ENCODE measurements around the gene AHRR.
"Not testable (repeated sequence)": the region's sequence is repeated elsewhere in the genome, so short reads cannot be mapped to it uniquely, and the experiment has no call there.

Gene AHRR

DNA sequence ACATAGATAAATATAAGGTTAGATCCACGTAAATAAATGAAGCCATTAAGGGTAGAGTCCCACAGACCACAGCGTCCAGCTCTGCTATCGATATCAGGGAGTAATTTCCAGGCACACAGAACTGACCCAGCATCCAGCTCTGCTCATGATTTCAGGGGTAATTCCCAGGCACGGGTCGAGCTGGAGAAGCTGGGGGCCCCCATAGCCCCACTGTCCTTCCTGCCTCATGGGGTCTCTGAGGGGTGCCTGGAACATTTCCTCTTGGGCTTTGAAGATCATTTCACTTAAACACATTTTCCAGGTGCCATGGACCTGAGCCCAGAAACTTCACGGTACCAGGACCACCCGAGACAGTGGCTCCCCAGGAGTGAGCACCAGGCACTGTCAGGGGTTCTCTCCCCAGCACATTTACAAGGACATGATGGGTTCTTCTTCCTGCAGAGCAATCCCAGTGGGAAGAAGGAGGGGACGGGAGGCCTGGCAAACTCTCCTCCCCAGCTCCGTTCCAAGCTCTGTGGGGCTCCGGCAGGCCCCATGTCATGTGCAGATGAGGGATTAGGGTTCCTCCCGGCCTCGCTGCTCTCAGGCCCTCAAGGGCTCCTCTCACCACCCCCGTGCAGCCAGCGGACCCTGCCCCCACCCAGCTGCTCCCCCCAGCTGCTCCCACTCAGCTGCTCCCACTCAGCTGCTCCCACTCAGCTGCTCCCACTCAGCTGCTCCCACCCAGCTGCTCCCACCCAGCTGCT is 23.4 kb upstream of the AHRR start:
- CTCF ChIA-PET = interaction anchor here (1.3 kb wide), 1 partner anchor 15 kb away, joined by 3 read pairs; no protein-coding TSS in a partner anchor
- DNase-seq (ENCODE audit: extremely low spot score); POLR2A ChIA-PET: not testable (repeated sequence)

DNA sequence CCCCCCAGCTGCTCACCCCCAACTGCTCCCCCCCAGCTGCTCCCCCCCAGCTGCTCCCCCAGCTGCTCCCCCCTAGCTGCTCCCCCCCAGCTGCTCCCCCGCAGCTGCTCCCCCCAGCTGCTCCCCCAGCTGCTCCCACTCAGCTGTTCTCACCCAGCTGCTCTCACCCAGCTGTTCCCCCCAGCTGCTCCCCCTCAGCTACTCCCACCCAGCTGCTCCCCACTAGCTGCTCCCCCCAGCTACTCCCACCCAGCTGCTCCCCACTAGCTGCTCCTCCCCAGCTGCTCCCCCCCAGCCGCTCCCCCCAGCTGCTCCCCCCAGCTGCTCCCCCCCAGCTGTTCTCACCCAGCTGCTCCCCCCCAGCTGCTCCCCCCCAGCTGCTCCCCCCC is 22.8 kb upstream of the AHRR start:
- TF ChIP-seq CTCF (IDR thresholded peaks at IDR 0.05; ENCODE audit: control extremely low read depth, extremely low read depth, low read depth, missing control alignments) = no peak
- POLR2A ChIA-PET = no interaction called here
- CTCF ChIA-PET = interaction anchor here (1.3 kb wide), 1 partner anchor 16 kb away, joined by 3 read pairs; no protein-coding TSS in a partner anchor

GRCh38 chr5:299921-300320 is 21.6 kb upstream of the AHRR start:
- DNase-seq (ENCODE audit: extremely low spot score); POLR2A ChIA-PET: not testable (repeated sequence)
- CTCF ChIA-PET = interaction anchor here (0.8 kb wide), 1 partner anchor 17 kb away, joined by 4 read pairs; no protein-coding TSS in a partner anchor

More for the DNA sequence above, 22.8 kb upstream of the AHRR start:
- DNase-seq (ENCODE audit: extremely low spot score) = no peak

- POLR2A ChIA-PET; CTCF ChIA-PET; DNase-seq (ENCODE audit: extremely low spot score): not testable (repeated sequence)
Observed at GRCh38 chr5:300691-301435, 20.7 kb upstream of the AHRR start.

DNA sequence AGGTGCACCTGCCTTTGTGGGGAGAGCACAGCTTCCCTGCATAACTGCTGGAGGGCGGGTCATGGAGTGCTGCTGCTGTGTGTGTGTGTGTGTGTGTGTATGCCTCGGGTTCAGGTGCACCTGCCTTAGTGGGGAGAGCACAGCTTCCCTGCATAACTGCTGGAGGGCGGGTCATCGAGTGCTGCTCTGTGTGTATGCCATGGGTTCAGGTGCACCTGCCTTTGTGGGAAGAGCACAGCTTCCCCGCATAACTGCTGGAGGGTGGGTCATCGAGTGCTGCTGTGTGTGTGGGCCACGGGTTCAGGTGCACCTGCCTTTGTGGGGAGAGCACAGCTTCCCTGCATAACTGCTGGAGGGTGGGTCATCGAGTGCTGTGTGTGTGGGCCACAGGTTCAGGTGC is 19.1 kb upstream of the AHRR start:
- CTCF ChIA-PET; POLR2A ChIA-PET; DNase-seq (ENCODE audit: extremely low spot score): not testable (repeated sequence)

- DNase-seq (ENCODE audit: extremely low spot score) = no peak
- CTCF ChIA-PET = interaction anchor here (0.7 kb wide), 1 partner anchor 143 kb away, joined by 3 read pairs; no protein-coding TSS in a partner anchor
- no peak for TF ChIP-seq CTCF (IDR thresholded peaks at IDR 0.05; ENCODE audit: control extremely low read depth, extremely low read depth, low read depth, missing control alignments)
- POLR2A ChIA-PET = no interaction called here
Observed at GRCh38 chr5:302966-303365, 18.5 kb upstream of the AHRR start.

- CTCF ChIA-PET = interaction anchor here (0.7 kb wide), 1 partner anchor 143 kb away, joined by 3 read pairs; no protein-coding TSS in a partner anchor
- DNase-seq (ENCODE audit: extremely low spot score); POLR2A ChIA-PET: not testable (repeated sequence)
Observed at GRCh38 chr5:303741-304140, 17.8 kb upstream of the AHRR start.

DNA sequence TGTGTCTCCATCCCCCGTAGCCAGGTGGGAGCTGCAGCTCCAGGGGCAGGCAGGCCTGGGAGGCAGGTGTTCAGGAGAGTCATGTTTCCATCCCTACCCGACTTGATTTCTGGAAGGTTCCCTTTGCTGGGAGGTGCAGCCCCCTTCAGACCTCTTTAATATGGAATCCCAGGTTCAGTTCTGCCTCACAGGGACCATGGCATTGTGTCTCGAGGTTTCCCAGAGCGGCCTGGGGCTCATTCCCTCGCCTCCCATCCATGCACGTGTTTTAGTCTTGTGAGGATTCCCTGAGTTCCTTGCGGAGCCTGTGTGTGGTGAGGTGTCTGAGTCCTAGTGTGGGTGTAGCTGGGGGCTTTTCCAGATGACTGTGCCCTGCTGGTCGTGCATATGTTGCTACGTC is 16.5 kb upstream of the AHRR start:
- POLR2A ChIA-PET = no interaction called here
- CTCF ChIA-PET = no interaction called here
- DNase-seq (ENCODE audit: extremely low spot score) = no peak

More for the DNA sequence above, 16.5 kb upstream of the AHRR start:
- no peak for TF ChIP-seq CTCF (IDR thresholded peaks at IDR 0.05; ENCODE audit: control extremely low read depth, extremely low read depth, low read depth, missing control alignments)

Measured in GM10248 (cell line).